ENCODE measurements around the gene NUP160.
"Not testable (repeated sequence)": the region's sequence is repeated elsewhere in the genome, so short reads cannot be mapped to it uniquely, and the experiment has no call there.

The NUP160 gene

DNA sequence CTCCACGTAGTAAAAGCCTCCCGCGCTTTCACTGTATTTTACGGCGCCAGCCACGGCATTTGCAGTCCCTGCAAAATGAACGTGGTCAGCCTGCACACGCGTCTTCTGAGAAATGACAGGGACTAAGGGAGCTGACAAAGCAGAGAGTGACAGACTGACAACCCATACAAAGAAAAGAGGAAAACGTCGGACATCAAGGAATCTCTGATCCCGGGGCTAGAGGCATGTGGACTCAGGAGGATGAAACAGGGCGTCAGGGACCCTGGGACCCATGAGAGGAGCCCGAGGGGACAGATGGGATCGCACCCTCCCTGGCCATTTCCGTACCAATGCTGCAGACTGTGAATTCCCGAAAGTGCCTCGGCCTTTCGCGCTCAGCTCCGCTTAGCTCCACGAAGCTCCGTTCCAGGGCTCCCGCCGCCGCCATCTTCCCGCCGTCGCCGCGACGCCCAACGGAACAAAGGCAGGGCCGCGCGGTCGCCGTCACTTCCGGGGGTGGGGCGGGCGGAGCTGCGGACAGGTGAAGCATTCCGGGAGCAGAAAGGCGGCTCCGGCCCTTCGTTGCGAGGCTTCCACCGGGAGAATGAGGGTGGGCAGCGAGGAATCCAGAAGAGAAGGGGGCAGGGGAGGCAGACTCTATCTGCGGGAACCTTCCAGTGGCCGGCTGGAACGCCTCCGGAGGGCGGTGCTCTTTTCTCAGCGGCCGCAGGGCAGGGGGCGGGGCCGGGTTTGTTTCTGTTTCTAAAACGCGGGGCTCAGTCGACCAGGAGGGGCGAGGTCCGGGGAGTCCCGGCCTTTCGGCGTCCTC, at the start of gene NUP160:
Gene NUP160 (minus strand): TSS at position 459 of the 808 bp plus-strand sequence. CDS start 32 bp downstream, at position 427.
- DNase-seq: peak; percentile 95

GRCh38 chr11:47896199-47896598, 48.0 kb upstream of the NUP160 start:
- no peak for DNase-seq

- no peak for DNase-seq
Observed at GRCh38 chr11:47895035-47895434, 46.9 kb upstream of the NUP160 start.

DNA sequence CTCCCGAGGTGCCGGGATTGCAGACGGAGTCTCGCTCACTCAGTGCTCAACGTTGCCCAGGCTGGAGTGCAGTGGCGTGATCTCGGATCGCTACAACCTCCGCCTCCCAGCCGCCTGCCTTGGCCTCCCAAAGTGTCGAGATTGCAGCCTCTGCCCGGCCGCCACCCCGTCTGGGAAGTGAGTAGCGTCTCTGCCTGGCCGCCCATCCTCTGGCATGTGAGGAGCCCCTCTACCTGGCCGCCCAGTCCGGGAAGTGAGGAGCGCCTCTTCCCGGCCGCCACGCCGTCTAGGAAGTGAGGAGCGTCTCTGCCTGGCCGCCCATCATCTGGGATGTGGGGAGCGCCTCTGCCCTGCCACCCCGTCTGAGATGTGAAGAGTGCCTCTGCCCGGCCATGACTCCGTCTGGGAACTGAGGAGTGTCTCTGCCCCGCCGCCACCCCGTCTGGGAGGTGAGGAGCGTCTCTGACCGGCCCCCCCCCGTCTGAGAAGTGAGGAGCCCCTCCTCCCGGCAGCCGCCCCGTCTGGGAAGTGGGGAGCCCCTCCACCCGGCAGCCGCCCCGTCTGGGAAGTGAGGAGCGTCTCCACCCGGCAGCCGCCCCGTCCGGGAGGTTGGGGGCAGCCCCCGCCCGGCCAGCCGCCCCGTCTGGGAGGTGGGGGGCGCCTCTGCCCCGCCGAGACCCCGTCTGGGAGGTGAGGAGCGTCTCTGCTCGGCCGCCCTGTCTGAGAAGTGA, 44.6 kb upstream of the NUP160 start:
- DNase-seq: not testable (repeated sequence)

DNA sequence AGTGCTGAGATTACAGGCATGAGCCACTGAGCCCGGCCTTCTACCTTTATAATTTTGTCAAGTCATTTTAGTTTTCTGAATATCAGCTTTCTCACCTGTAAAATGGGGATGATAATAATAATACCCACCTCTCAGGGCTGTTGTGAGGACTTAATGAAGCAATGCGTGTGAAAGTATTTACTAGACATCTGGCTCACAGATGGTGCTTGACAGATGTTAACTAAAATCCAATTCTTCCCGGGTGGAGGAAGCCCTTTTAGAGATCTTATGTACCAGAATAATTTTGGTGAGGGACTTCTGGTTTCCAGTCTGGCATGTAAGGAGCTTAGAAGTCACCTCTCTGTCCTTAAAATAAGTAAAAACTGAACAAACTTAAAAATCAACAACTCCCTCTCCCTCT, 43.7 kb upstream of the NUP160 start:
- DNase-seq: no peak

GRCh38 chr11:47889714-47890441, 41.7 kb upstream of the NUP160 start:
- peak; percentile 5 for DNase-seq

DNA sequence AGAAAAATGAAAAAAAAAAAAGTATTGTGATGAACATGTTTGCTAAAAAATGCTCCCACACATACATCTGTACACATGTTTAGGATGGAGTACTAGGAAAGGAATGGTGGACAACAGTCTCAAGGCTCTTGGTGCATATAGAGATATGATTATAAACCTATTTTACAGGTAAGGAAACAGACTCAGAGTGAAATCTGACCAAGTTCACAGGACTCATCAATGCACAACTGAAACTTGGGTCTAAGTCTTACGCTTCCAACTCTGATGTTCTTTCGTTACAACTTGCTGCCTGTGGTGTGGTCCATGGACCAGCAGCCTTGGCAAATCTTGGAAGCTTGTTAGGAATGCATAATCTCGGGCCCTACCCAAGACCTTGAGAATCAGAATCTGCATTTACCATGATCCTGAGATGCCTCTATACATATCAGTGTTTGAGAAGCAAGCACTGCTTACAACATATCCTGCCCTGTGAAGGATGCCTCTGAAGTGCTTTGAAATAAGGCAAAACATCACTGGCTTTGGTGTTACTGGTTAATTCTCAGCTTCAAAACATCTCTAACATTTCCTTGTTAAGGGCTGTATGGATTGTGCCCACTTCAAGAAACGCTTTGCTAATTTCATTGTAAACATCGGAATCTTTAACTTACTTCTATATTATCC, 39.9 kb upstream of the NUP160 start:
- no peak for DNase-seq

GRCh38 chr11:47886096-47886495, 37.9 kb upstream of the NUP160 start:
- DNase-seq: peak; percentile 10

GRCh38 chr11:47882437-47882836, 34.3 kb upstream of the NUP160 start:
- not testable (repeated sequence) for DNase-seq

GRCh38 chr11:47881145-47881544, 33.0 kb upstream of the NUP160 start:
- no peak for DNase-seq

- no peak for DNase-seq
Observed at GRCh38 chr11:47879259-47880158, 31.4 kb upstream of the NUP160 start.

GRCh38 chr11:47875858-47876257, 27.7 kb upstream of the NUP160 start:
- not testable (repeated sequence) for DNase-seq

DNA sequence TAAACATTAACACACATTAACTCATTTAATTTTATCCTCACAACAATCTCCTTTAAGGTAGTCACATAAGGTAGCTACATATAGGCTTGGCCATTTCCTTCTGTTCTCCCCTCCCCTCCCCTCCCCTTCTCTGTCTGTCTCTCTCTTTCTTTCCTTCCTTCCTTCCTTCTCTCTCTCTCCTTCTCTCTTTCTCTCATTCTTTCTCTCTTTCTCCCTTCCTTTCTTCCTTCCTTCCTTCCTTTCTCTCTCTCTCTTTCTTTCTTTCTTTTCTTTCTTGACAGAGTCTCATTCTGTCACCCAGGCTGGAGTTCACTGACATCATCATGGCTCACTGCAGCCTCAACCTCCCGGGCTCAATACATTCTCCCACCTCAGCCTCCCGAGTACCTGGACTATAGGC, 22.3 kb upstream of the NUP160 start:
- no peak for DNase-seq

DNA sequence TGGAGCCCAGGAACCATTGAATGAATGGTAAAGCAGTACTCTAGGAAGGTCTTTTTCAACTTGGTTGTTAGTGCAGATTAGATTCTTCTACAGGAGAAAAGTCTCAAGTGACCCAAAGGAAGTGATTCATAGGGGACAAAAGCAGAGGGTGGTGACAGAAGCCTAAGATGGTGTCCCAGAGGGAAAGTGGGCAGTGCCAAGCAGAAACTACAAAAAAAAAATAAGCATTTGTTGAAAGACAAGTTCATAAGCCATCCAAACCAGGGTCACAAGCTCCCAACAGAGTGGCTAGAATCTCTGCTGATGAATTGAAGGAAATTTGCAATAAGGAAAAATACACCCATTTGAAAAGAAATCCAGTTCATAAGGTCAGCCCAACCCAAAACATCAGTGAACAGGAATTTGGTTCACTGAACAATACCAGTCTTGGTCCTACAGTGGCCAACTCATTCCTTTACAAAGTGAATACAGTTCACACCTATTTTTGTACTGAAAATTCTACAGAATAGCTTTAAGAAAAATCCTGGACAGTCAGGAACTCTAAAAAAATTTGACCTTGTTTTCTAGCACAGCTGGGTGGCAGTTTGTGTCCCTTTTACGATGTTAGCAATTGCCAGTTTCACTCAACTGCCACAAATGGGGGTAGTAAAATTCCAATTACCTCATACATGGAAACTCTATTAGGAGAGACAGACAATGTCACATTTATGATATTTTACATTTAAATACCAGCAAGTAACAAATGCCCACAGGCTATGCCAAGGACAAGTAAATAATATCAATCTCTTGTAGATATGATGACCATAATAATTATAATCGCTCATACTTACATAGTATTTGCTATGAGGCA, 21.6 kb upstream of the NUP160 start:
- no peak for DNase-seq

DNA sequence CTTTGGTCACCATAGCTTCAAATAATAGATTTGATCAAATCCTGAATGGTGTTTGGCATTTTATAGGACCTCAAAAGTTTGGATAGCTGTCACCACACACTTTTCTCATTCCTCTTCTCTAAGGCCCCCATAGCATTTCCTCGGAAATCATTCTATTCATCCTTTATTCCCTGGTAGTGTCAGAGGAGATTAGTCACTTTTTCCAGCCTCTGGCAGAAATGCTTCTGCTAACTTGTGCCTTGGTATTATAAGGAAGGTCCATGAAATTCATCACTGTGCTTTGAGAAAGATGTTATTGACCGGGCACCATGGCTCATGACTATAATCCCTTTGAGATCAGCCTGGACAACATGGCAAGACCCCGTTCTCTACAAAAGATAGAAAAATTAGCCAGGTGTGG, 19.7 kb upstream of the NUP160 start:
- no peak for DNase-seq

DNA sequence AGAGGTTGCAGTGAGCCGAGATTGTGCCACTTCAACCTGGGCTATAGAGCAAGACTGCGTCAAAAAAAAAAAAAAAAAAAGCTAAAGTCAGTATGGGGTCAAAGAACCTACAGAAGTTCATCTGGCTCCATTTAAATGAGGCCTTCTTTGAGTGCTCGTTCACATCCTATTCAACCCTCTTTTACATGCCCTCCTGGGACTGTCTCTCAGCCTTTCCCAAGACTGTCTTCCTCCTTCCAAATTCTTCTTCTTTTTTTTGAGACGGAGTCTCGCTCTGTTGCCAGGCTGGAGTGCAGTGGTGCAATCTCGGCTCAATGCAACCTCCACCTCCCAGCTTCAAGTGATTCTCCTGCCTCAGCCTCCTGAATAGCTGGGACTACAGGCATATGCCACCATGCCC, 18.7 kb upstream of the NUP160 start:
- DNase-seq: not testable (repeated sequence)

DNA sequence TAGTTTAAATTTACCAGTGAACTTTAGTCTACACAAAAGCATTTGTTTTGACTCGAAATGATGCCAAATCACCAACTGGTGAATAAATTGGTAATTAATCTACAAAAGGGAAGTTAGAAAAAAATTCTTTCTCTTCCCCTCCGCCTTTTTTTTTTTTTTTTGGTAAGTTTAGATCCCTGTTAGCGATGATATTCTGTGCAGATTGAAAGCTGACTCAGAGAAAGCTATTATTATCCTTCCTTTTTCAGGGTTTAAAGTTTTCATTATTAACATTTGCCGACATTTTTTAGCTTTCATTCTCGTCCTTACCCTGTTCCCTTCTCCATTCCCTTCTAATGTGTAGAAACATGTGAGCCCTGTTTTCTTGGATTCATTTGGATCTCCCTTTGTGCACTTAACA, 16.8 kb upstream of the NUP160 start:
- DNase-seq: no peak

- DNase-seq: no peak
Observed at GRCh38 chr11:47863898-47864430, 15.8 kb upstream of the NUP160 start.

GRCh38 chr11:47863189-47863897, 15.2 kb upstream of the NUP160 start:
- no peak for DNase-seq

GRCh38 chr11:47861728-47862127, 13.6 kb upstream of the NUP160 start:
- no peak for DNase-seq

Data from stimulated activated CD4-positive, alpha-beta T cell treated with anti-CD3 and anti-CD28 coated beads, Interleukin-15, amount 100 ng/mL, for 24 hours (primary cell).